Activated CD4-positive, alpha-beta memory T cell treated with anti-CD3 and anti-CD28 coated beads for 36 hours (primary cell): ENCODE data around the gene RAP1GAP. TPM values are rescaled to one million over a fixed set of nuclear protein-coding genes. Genes with fewer than 3 reads are reported as not detected.
"Not testable (repeated sequence)": the region's sequence is repeated elsewhere in the genome, so short reads cannot be mapped to it uniquely, and the experiment has no call there.

Experiments
- CTCF ChIA-PET: fragments of 350-600 bp; sonication (Branson Sonifier 250); formaldehyde crosslinking; loops from one replicate; lab custom pipeline; 2021; ENCODE audit warnings: antibody characterized with exemption, inconsistent platforms; lab: Charles Lee
- POLR2A ChIA-PET: fragments of 350-600 bp; sonication (Branson Sonifier 250); formaldehyde crosslinking; loops from one replicate; lab custom pipeline; 2021; ENCODE audit warnings: antibody characterized with exemption; lab: Charles Lee
- DNase-seq: peaks from one replicate; pipeline ENCODE4 v3.0.0-alpha.2; 2020
- H3K27ac Mint-ChIP-seq: one replicate; pipeline ENCODE4 v1.8.0; 2021; ENCODE audit warnings: mixed read lengths
- H3K27me3 Mint-ChIP-seq: one replicate; pipeline ENCODE4 v1.8.0; 2021; ENCODE audit warnings: mixed read lengths
- H3K36me3 Mint-ChIP-seq: one replicate; pipeline ENCODE4 v1.8.0; 2021; ENCODE audit warnings: mixed read lengths
- H3K4me1 Mint-ChIP-seq: one replicate; pipeline ENCODE4 v1.8.0; 2021; ENCODE audit warnings: low read depth, mixed read lengths
- H3K4me3 Mint-ChIP-seq: one replicate; pipeline ENCODE4 v1.8.0; 2021; ENCODE audit warnings: mild to moderate bottlenecking, mixed read lengths
- H3K9me3 Mint-ChIP-seq: one replicate; pipeline ENCODE4 v1.8.0; 2021; ENCODE audit warnings: mixed read lengths
- intact Hi-C: fragments of 100-400 bp; cut with micrococcal nuclease; formaldehyde crosslinking; loops from one replicate; pipeline ENCODE4 v1.15.1; 2023
- total RNA-seq, 2 experiments: library from RNA; stranded (reverse); gene quantifications; one replicate each; pipeline ENCODE4 v1.2.3, GENCODE V29; 2021

Gene RAP1GAP
- total RNA-seq, 2 experiments from 2014 or later = 1.1 to 1.7 TPM

- H3K27ac Mint-ChIP-seq = no peak overlapping the region
These were observed 31.6 kb downstream of the RAP1GAP start for GRCh38 chr1:21637514-21637913.

DNA sequence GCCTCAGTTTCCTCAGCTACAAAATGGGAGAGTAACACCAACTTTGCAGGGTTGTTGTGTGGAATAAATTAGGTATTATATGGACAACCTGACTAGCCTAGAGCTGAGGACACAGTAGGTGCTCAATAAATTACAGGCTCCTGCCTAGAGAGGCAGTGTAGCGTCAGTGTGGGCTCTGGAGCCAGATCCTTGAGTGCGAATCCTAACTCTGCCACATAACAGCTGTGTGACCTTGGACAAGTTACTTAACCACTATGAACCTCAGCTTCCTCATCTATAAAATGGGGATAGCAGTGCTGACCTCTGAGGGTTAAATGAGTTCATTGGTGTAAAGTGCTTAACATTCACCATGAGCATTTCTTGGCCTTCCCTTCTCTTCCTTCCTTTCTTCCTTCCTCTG is 33.1 kb downstream of the RAP1GAP start:
- ChIA-PET CTCF (no interaction called here), POLR2A (no interaction called here)
- intact Hi-C loops = no loop called here
- Mint-ChIP-seq H3K4me3 (no peak overlapping the region), H3K4me1 (peaks cover 10% of the 10 kb centered on the region), H3K27me3 (peaks cover 4% of the 10 kb centered on the region), H3K27ac (no peak overlapping the region), H3K36me3 (no peaks in the 10 kb centered on the region), H3K9me3 (no peaks in the 10 kb centered on the region)
- no peak for DNase-seq

More at GRCh38 chr1:21637514-21637913, 31.6 kb downstream of the RAP1GAP start:
- ChIA-PET POLR2A (no interaction called here), CTCF (no interaction called here)
- Mint-ChIP-seq H3K4me3 (no peak overlapping the region), H3K9me3 (no peaks in the 10 kb centered on the region), H3K4me1 (peaks cover 7% of the 10 kb centered on the region), H3K27me3 (peaks cover 4% of the 10 kb centered on the region), H3K36me3 (no peaks in the 10 kb centered on the region)
- DNase-seq = no peak
- intact Hi-C loops = no loop called here

GRCh38 chr1:21634806-21635535 is 34.2 kb downstream of the RAP1GAP start:
- Mint-ChIP-seq H3K27me3 (peaks cover 6% of the 10 kb centered on the region), H3K36me3 (no peaks in the 10 kb centered on the region), H3K4me1 (peaks cover 10% of the 10 kb centered on the region), H3K9me3 (no peaks in the 10 kb centered on the region), H3K27ac (no peak overlapping the region), H3K4me3 (no peak overlapping the region)
- no peak for DNase-seq
- CTCF ChIA-PET = no interaction called here
- POLR2A ChIA-PET = no interaction called here
- intact Hi-C loops = no loop called here

DNA sequence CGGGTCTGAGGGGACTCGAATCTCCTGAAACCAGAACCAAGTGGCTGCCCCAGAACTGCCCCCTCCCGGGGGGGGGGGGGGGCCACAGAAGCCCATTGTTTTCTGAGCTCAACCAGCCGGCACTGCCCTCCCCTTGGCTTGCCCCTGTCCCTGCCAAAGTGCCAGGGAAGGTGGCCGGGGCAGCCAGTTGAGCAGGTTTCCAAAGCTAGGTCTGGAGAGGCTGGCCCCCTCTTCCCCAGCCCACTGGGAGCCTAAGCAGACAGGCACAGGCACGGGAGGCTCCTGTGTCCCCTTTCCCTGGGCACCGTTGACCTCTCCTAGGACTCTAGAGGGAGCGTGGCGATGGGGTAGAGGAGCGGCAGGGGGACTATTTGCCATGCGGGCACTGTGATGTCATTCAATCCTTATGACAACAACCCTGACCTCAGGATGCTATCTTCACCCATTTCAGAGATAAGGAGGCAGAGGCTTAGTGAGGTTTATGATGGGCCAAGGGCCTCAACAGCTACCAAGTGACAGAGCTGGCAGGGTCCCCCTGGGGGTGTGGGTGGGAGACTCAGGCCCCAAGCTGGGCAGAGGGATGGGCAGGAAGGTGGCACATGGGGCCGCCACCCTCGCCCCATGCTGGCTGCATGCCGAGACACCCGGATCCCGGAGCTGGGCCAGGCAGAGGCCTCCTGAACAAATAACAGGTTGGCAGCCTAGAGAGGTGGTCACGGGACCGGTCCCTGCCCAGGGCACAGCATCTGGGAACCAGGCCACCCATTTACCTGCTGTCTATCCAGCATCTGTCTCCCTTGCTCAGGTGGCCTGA is 35.0 kb downstream of the RAP1GAP start:
- H3K27ac Mint-ChIP-seq = no peak overlapping the region
- CTCF ChIA-PET = no interaction called here

GRCh38 chr1:21633141-21633755 is 35.9 kb downstream of the RAP1GAP start:
- ChIA-PET POLR2A (no interaction called here), CTCF (no interaction called here)
- Mint-ChIP-seq H3K9me3 (no peaks in the 10 kb centered on the region), H3K36me3 (no peaks in the 10 kb centered on the region), H3K4me3 (no peak overlapping the region), H3K27ac (no peak overlapping the region), H3K4me1 (peaks cover 5% of the 10 kb centered on the region), H3K27me3 (peaks cover 9% of the 10 kb centered on the region)
- DNase-seq = no peak
- intact Hi-C loops = no loop called here

More for the DNA sequence above, 35.0 kb downstream of the RAP1GAP start:
- no peak overlapping the region for H3K4me3 Mint-ChIP-seq
- no peaks in the 10 kb centered on the region for H3K36me3 Mint-ChIP-seq
- intact Hi-C loops = no loop called here
- peaks cover 10% of the 10 kb centered on the region for H3K4me1 Mint-ChIP-seq
- POLR2A ChIA-PET = no interaction called here
- peaks cover 9% of the 10 kb centered on the region for H3K27me3 Mint-ChIP-seq
- no peaks in the 10 kb centered on the region for H3K9me3 Mint-ChIP-seq
- DNase-seq = no peak

GRCh38 chr1:21631944-21632887 is 36.9 kb downstream of the RAP1GAP start:
- POLR2A ChIA-PET = interaction anchor here (0.6 kb wide), 1 partner anchor 11 kb away, joined by 4 read pairs; no protein-coding TSS in a partner anchor
- Mint-ChIP-seq H3K4me3 (no peak overlapping the region), H3K36me3 (no peaks in the 10 kb centered on the region), H3K4me1 (peaks cover 3% of the 10 kb centered on the region), H3K27ac (no peak overlapping the region), H3K27me3 (peaks cover 9% of the 10 kb centered on the region), H3K9me3 (no peaks in the 10 kb centered on the region)
- intact Hi-C loops = no loop called here
- CTCF ChIA-PET = no interaction called here
- no peak for DNase-seq

- H3K4me3 Mint-ChIP-seq, intact Hi-C loops, DNase-seq, CTCF ChIA-PET, H3K27me3 Mint-ChIP-seq, H3K4me1 Mint-ChIP-seq, H3K36me3 Mint-ChIP-seq, H3K27ac Mint-ChIP-seq, H3K9me3 Mint-ChIP-seq: not testable (repeated sequence)
- POLR2A ChIA-PET = interaction anchor here (0.6 kb wide), 2 partner anchors 12 to 913 kb away, joined by 3 to 4 read pairs; no protein-coding TSS in a partner anchor
These were observed 37.6 kb downstream of the RAP1GAP start for GRCh38 chr1:21631590-21631943.

DNA sequence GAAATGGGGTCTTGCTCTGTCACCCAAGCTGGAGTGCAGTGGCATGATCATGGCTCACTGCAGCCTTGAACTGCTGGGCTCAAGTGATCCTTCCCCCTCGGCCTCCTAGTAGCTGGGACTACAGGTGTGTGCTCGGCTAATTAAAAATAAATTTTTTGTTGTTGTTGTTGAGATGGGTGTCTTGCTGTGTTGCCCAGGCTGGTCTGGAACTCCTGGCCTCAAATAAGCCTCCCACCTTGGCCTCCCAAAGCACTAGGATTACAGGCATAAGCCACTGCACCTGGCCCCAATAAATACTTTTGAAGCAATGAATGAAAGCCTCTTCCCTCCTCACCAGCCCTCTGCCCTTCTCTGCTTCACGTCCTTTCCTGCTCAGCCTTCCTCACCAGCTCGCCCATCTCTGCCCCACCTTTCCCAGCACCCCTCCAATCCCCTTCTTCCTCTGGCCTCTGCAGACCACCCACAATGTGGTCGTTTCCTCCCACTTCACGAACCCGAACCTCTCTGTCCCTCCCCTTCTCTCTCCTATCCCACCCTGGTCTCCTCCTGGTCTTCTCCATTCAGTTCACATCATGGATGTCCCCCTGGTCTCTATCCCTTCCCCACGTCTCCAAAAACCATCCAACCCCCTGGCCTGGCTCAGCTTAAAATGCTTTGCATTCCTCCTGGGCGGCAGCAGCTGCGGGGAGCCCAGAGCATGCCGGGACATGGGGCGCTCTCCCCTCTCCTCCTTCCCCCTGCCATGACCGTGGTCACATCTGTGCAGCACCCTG is 38.4 kb downstream of the RAP1GAP start:
- intact Hi-C loops = no loop called here
- Mint-ChIP-seq H3K27ac (no peak overlapping the region), H3K9me3 (no peaks in the 10 kb centered on the region), H3K36me3 (no peaks in the 10 kb centered on the region), H3K4me3 (no peak overlapping the region), H3K27me3 (peaks cover 9% of the 10 kb centered on the region), H3K4me1 (peaks cover 3% of the 10 kb centered on the region)
- ChIA-PET POLR2A (interaction anchor here (0.6 kb wide), 2 partner anchors 913 to 1719 kb away, joined by 3 read pairs; no protein-coding TSS in a partner anchor), CTCF (no interaction called here)
- no peak for DNase-seq

GRCh38 chr1:21629971-21630370 is 39.2 kb downstream of the RAP1GAP start:
- H3K4me3 Mint-ChIP-seq = no peak overlapping the region
- intact Hi-C loops = no loop called here
- no peaks in the 10 kb centered on the region for H3K36me3 Mint-ChIP-seq
- ChIA-PET CTCF (no interaction called here), POLR2A (no interaction called here)
- H3K4me1 Mint-ChIP-seq = peaks cover 3% of the 10 kb centered on the region
- DNase-seq = no peak
- H3K9me3 Mint-ChIP-seq = no peaks in the 10 kb centered on the region
- no peak overlapping the region for H3K27ac Mint-ChIP-seq
- H3K27me3 Mint-ChIP-seq = peaks cover 9% of the 10 kb centered on the region

DNA sequence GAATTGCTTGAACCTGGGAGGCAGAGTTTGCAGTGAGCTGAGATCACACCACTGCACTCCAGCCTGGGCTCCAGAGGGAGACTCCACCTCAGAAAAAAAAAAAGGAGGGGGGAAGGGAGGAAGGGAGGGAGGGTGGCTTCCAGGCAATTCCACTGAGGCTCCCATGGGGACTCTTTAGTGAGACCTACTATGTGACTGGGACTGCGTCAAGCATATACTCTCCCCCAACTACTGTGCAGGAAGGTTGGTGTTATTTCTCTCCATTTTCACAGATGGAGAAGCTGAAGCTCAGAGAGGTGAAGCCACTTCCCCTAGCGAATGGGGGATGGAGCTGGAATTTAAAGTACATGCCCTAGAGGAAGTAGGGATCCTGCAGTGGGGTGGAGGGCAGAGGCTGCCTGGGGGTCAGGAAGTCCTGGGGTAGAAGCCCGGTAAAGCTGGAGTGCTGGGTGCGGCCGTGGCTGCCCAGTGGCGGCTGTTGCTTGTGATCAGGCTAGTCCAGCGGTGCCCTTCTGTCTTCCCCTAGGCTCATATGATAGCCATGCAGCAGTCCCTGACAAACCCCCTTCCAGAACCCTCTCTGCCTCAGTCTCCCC is 40.3 kb downstream of the RAP1GAP start:
- H3K36me3 Mint-ChIP-seq = no peaks in the 10 kb centered on the region
- ChIA-PET POLR2A (no interaction called here), CTCF (no interaction called here)
- H3K9me3 Mint-ChIP-seq = no peaks in the 10 kb centered on the region
- H3K4me3 Mint-ChIP-seq = no peak overlapping the region
- no peak for DNase-seq
- peaks cover 10% of the 10 kb centered on the region for H3K27me3 Mint-ChIP-seq
- intact Hi-C loops = no loop called here
- peaks cover 3% of the 10 kb centered on the region for H3K4me1 Mint-ChIP-seq
- H3K27ac Mint-ChIP-seq = no peak overlapping the region

- Mint-ChIP-seq H3K4me3 (no peak overlapping the region), H3K4me1 (no peaks in the 10 kb centered on the region), H3K36me3 (no peaks in the 10 kb centered on the region), H3K27me3 (peaks cover 10% of the 10 kb centered on the region), H3K27ac (no peak overlapping the region), H3K9me3 (no peaks in the 10 kb centered on the region)
- ChIA-PET POLR2A (no interaction called here), CTCF (no interaction called here)
- no peak for DNase-seq
- intact Hi-C loops = no loop called here
These were observed 42.2 kb downstream of the RAP1GAP start for GRCh38 chr1:21626921-21627339.
